Esophagus (tissue), 2 donors: ENCODE measurements around the gene COL13A1. TPM values are rescaled to one million over a fixed set of nuclear protein-coding genes. Genes with fewer than 3 reads are reported as not detected.

Experiments
- H3K27ac ChIP-seq, 2 donors: one replicate each; pipeline ENCODE4 v1.5.1; 2013; ENCODE audit warnings: low read depth in 2 of 2, mild to moderate bottlenecking in 2 of 2, inconsistent platforms in 1 of 2, low read length in 1 of 2, moderate library complexity in 1 of 2
- H3K27me3 ChIP-seq, 2 donors: one replicate each; pipeline ENCODE4 v1.6.1; 2013; ENCODE audit warnings: low read length in 2 of 2, control low read depth in 1 of 2, mild to moderate bottlenecking in 1 of 2; ENCODE audit not compliant: insufficient read depth in 2 of 2, control insufficient read depth in 1 of 2
- H3K36me3 ChIP-seq, 2 donors: one replicate each; pipeline ENCODE4 v1.6.1; 2013; ENCODE audit warnings: low read length in 1 of 2; ENCODE audit not compliant: control insufficient read depth in 2 of 2, insufficient read depth in 2 of 2
- H3K4me1 ChIP-seq, 2 donors: one replicate each; pipeline ENCODE4 v1.6.1; 2013; ENCODE audit warnings: low read length in 1 of 2; ENCODE audit not compliant: control insufficient read depth in 2 of 2, insufficient read depth in 2 of 2
- H3K4me3 ChIP-seq, 2 donors: one replicate each; pipeline ENCODE4 v1.5.1; 2013; ENCODE audit warnings: low read length in 2 of 2, mild to moderate bottlenecking in 2 of 2, low read depth in 1 of 2, moderate library complexity in 1 of 2
- H3K9me3 ChIP-seq, 2 donors: one replicate each; pipeline ENCODE4 v1.6.1; 2013; ENCODE audit warnings: mild to moderate bottlenecking in 2 of 2, low read depth in 1 of 2, low read length in 1 of 2, moderate library complexity in 1 of 2; ENCODE audit not compliant: control insufficient read depth in 2 of 2, insufficient read depth in 1 of 2
- WGBS, 2 donors: extraction: QIAGEN DNeasy Blood & Tissue Kit; methylation state at CpG; one replicate each; pipeline ENCODE4 v1.1.7; 2013; 5-methylcytosine and 5-hydroxymethylcytosine counted together
- polyA plus RNA-seq, 2 donors: library from polyadenylated mRNA; stranded (reverse); fragments of 200-250 nt; gene quantifications; one replicate each; pipeline ENCODE4 v1.2.3, GENCODE V29; 2013
- donor health status: healthy with polysubstance abuse.
- donor health status: Bipolar disorder and iron deficiency.

Gene COL13A1
- polyA plus RNA-seq, 2 donors = 0.95 to 2.0 TPM

DNA sequence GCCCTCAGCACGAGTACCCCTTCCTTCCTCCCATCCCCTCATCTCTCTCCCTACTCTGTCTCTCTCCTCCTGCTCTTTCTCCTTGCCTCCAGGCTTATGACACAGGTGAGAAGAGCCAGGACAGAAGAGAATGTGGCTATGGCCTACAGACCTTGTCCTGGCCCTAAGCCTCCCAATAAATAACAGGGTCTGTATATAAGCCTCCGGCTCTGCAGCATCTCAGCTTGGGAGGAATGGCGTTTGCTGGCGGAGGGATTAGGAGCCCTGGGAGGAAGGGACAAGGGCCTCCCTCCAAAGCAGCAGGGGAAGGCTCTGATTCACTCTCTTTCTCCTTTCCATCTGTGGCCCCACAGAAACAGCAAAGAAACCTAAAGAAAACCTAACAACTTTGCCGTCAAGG, 45.8 kb downstream of the COL13A1 start:
- 77 to 82% methylated on average over 5 of the region's 5 CpGs for WGBS, 2 donors
- Histone ChIP-seq H3K36me3 (no peaks in the 10 kb centered on the region), H3K27ac (no peak overlapping the region), H3K4me3 (no peak overlapping the region), H3K4me1 (no peaks in the 10 kb centered on the region), H3K27me3 (no peaks in the 10 kb centered on the region), H3K9me3 (no peaks in the 10 kb centered on the region)

DNA sequence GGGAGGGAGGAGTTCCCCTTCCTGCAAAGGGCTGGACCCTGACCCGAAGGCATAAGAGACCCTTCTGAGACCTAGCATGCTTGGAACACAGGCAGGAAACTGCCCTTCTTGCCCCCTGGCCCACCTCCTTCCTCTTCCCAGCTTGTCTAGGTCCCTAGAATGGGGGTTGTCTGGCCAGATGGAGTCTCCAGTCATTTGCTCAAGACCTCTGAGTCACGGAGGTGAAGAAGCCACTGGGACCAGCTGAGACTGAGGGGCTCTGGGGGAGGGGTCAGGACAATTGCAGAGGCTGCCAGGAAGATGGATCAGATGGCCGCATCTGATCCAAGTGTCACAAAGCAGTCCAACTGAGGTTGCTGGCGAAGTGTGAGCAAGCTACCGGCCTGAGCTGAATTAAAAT, 46.2 kb downstream of the COL13A1 start:
- Histone ChIP-seq H3K4me3 (no peak overlapping the region), H3K36me3 (no peaks in the 10 kb centered on the region), H3K4me1 (no peaks in the 10 kb centered on the region), H3K27ac (no peak overlapping the region), H3K9me3 (no peaks in the 10 kb centered on the region), H3K27me3 (no peaks in the 10 kb centered on the region)
- 80 to 83% methylated on average over 5 of the region's 5 CpGs for WGBS, 2 donors

DNA sequence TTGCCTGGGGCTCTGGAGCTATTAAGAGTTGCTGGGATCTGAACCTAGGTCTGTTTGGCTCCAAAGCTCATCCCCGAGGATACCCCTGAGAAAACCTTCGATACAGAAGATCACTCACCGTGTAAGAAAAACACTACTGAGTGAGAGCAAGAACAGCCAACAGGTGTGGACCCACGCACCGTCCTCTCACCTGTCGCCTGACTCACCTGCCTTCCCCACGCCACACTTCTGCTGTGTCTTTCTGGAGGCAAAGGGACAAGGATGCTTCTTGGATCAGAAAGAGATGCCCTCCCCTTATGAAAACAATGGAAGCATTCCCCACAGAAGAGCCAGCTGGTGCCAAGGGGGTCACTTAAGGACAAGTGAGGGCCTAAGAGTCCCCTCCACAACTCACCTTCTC, 46.7 kb downstream of the COL13A1 start:
- no peak overlapping the region for H3K4me3 ChIP-seq
- WGBS, 2 donors = 90 to 91% methylated on average over 7 of the region's 7 CpGs
- H3K27me3 ChIP-seq = no peaks in the 10 kb centered on the region
- no peaks in the 10 kb centered on the region for H3K36me3 ChIP-seq
- H3K27ac ChIP-seq = no peak overlapping the region
- H3K9me3 ChIP-seq = no peaks in the 10 kb centered on the region
- no peaks in the 10 kb centered on the region for H3K4me1 ChIP-seq

DNA sequence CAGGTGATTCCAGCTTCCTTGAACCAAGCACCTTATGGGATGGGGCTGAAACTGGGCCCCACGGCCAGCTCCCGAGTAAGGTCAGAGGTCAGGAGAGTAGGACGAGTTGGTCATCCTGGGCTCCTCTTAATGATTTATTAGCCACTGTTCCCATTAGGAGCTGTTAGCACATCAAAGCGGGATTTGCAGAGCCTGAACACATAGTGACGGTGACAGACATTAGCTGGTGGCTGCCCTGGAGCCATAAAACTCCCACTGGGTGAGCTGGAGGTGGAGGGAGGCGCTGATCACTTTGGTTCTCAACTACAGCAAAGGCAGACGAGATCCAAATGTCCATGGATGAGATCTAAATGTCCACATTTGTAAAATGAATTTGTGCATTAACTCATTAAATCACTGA, 48.1 kb downstream of the COL13A1 start:
- WGBS, 2 donors = 83 to 87% methylated on average over 7 of the region's 7 CpGs
- Histone ChIP-seq H3K4me1 (no peaks in the 10 kb centered on the region), H3K36me3 (no peaks in the 10 kb centered on the region), H3K27me3 (no peaks in the 10 kb centered on the region), H3K9me3 (no peaks in the 10 kb centered on the region), H3K27ac (no peak overlapping the region), H3K4me3 (no peak overlapping the region)

DNA sequence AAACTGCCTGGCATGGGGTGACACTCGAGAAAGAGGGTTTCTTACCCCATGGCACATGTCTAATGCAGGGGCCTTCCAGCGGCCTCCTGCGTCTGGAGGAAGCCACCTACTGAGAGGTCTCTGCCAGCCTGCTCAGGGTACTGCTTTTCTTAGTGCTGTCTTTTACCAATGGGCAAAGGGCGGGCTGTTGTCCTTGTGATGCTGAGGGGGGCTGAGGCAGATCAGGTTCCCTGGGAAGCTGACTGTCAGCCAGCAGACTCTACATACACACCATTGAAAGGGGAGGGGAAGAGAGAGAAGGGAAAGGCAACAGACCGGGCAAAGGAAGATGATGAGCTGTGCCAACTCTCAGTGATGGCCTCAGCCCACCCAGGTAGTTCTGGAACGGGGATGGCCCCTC, 48.7 kb downstream of the COL13A1 start:
- Histone ChIP-seq H3K9me3 (no peaks in the 10 kb centered on the region), H3K36me3 (no peaks in the 10 kb centered on the region), H3K27ac (no peak overlapping the region), H3K4me3 (no peak overlapping the region), H3K4me1 (no peaks in the 10 kb centered on the region), H3K27me3 (no peaks in the 10 kb centered on the region)
- 72 to 73% methylated on average over 6 of the region's 6 CpGs for whole genome bisulfite sequencing, 2 donors

DNA sequence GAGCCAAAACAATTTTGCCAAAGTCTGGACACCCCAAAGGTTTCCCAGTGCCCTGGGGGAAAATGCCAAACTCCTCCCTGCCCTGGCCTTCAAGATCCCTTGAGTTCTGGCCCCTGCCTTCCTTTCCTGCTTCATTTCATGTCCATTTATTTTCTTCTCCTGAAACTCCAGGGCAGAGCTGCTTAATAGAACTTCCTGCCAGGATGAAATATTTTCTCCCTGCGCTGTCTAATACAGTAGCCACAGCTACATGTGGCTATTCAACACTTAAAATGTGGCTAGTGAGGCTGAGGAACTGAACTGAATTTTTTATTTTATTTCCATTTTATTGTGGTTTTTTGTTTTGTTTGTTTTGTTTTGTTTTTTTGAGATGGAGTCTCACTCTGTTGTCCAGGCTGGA, 49.6 kb downstream of the COL13A1 start:
- 91 to 96% methylated on average over 1 of the region's 1 CpG for WGBS, 2 donors
- Histone ChIP-seq H3K27ac (no peak overlapping the region), H3K36me3 (no peaks in the 10 kb centered on the region), H3K9me3 (no peaks in the 10 kb centered on the region), H3K4me1 (no peaks in the 10 kb centered on the region), H3K4me3 (no peak overlapping the region), H3K27me3 (no peaks in the 10 kb centered on the region)

DNA sequence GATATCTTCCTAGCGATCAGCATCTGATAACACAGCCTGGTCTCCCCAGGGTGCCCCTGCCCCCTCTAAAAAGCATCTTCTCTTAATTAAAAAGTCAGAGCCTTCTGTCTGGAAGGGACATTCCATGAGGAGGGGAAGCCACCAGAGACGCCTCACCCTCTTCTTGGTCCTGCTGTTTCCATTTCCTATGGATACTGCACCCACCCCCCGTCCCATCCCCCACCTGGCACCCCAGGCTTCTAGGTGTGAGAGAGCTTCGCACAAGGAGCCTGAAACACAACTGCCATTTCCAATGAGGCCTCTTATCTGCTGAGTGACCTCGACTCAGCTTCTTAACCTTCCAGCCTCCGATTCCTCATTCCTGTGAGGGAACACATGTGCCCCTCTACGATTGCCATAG, 51.4 kb downstream of the COL13A1 start:
- Histone ChIP-seq H3K4me3 (no peak overlapping the region), H3K4me1 (no peaks in the 10 kb centered on the region), H3K27ac (no peak overlapping the region), H3K36me3 (no peaks in the 10 kb centered on the region), H3K27me3 (no peaks in the 10 kb centered on the region), H3K9me3 (no peaks in the 10 kb centered on the region)
- 70 to 80% methylated on average over 7 of the region's 7 CpGs for WGBS, 2 donors

DNA sequence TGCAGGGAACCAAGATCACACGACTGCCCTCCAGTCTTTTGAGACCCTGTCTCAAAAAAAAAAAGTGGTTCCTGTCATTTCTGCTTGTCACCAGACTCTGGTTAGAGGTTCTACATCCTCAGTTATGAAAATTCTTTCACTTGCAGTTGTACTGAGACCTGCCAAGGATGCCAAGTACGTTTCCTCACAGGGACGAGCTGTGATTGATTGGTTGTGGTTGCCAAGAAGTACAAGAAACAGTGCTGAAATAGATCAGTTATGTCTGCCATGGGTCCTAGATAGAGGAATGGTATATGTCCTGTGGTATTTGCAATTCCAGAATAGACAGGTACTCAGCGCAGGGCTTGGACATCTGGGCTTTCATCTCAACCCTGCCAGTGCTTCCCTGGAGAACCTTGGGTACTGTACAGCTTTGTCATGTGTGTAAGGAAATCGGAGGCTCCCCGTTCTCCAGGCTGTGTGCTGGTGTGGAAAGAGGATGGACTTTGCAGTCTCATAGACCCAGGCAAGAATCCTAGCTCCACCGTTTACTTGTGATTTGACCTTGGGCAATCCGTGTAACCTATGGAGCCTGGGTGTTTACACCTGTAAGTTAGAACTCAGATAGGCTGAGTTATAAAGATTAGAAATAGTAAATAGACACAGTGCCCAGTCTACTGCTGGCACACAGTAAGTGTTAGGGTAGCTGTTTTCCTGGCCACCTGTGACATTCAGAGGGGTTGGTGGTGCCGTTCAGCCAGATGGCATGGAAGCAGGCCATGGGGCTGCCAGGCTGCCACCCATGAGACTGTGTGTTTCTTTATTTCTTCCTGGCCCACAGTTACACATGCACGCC, 53.0 kb downstream of the COL13A1 start:
- Histone ChIP-seq H3K27ac (no peak overlapping the region), H3K4me1 (no peaks in the 10 kb centered on the region), H3K27me3 (no peaks in the 10 kb centered on the region), H3K36me3 (no peaks in the 10 kb centered on the region), H3K4me3 (no peak overlapping the region), H3K9me3 (no peaks in the 10 kb centered on the region)
- 67 to 75% methylated on average over 10 of the region's 10 CpGs for WGBS, 2 donors

DNA sequence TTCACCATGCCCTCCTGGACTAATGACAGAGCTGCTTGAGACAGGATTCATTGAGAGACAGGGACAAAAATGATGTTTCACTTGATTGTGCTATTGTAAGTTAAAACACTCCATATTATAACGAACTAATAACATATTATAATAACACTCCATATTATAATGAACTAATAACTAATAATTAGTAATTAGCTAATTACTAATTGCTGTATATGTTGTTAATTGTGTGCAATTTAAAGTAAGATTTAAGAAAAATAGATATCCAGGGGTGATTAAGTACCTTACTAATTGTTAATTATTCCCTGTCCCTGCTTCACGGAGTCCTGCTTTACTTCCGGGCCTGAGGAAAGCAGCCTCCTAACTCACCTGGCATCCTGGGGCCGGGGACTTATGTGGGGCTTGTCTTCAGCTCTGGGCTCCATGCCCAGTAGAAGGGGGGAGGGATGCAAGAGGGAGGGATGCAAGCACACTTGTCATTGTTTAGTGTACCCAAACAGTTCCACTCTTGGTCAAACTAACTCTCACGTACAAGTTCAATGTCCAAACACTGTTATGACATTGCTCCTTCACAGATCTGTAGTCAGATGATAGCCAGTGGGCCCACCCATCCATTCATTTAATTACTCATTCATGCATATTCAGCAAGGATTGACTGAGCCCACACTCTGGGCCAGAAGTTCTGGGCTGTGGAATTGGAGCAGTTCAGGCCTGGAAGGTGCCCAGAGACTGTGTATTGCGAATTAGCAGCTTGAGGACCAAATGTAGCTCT, 53.8 kb downstream of the COL13A1 start:
- H3K36me3 ChIP-seq = no peaks in the 10 kb centered on the region
- no peaks in the 10 kb centered on the region for H3K4me1 ChIP-seq
- H3K27ac ChIP-seq = no peak overlapping the region
- no peaks in the 10 kb centered on the region for H3K9me3 ChIP-seq
- no peaks in the 10 kb centered on the region for H3K27me3 ChIP-seq
- no peak overlapping the region for H3K4me3 ChIP-seq
- WGBS, 2 donors = 58 to 73% methylated on average over 6 of the region's 6 CpGs
